NB4 (cell line): ENCODE results near the gene KIAA1217.
A peak's percentile ranks its signal among the peaks of the same experiment; 100 is the strongest.

ENCODE experiments used
- DNase-seq: peaks from one replicate; pipeline ENCODE4 v3.0.0; 2010; ENCODE audit warnings: low read depth
- H3K4me3 ChIP-seq: one replicate; pipeline ENCODE4 v1.5.1; 2011; ENCODE audit warnings: mild to moderate bottlenecking, low read depth, low read length, moderate library complexity
- CTCF ChIP-seq: IDR thresholded peaks from one replicate; pipeline ENCODE4 v1.5.1; 2012; ENCODE audit warnings: low read depth, low read length
- MAX ChIP-seq: IDR thresholded peaks from 2 replicates; pipeline ENCODE4 v1.6.1; 2011; ENCODE audit warnings: low read depth, low read length
- MYC ChIP-seq: IDR thresholded peaks from 2 replicates; pipeline ENCODE4 v1.6.1; 2011; ENCODE audit warnings: low read depth, low read length
- POLR2A ChIP-seq: IDR thresholded peaks from 2 replicates; pipeline ENCODE4 v1.6.1; 2011; ENCODE audit warnings: mild to moderate bottlenecking; ENCODE audit not compliant: insufficient read length; ENCODE audit errors: extremely low read depth

Gene KIAA1217

GRCh38 chr10:24381235-24382010, 172.5 kb downstream of the KIAA1217 start:
- TF ChIP-seq MAX, result no peak
- TF ChIP-seq MYC, result no peak
- no peak for TF ChIP-seq POLR2A
- TF ChIP-seq CTCF, result no peak
- DNase-seq, result no peak
- H3K4me3 ChIP-seq, result no peak overlapping the region

GRCh38 chr10:24382045-24382444, 173.1 kb downstream of the KIAA1217 start:
- no peak for DNase-seq
- no peak overlapping the region for H3K4me3 ChIP-seq

DNA sequence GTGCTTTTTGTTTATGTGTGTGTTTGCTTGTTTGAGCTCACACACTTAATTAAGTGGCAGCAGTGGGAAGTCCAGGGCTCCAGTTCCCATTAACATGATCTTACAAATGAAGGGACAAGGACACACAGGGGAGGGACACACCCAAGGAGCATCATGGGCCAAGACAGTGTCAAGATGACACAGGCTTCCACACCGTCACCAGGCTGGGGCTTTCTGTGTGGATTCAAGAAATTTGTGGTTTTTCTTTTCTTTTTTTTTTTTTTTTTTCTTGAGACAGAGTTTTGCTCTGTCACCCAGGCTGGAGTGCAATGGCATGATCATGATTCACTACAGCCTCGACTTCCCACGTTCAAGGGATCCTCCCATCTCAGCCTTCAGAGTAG, 173.6 kb downstream of the KIAA1217 start:
- DNase-seq, result no peak
- no peak overlapping the region for H3K4me3 ChIP-seq
- no peak for TF ChIP-seq MYC

More at GRCh38 chr10:24382045-24382444, 173.1 kb downstream of the KIAA1217 start:
- TF ChIP-seq MAX (no peak), MYC (no peak), POLR2A (no peak), CTCF (no peak)

DNA sequence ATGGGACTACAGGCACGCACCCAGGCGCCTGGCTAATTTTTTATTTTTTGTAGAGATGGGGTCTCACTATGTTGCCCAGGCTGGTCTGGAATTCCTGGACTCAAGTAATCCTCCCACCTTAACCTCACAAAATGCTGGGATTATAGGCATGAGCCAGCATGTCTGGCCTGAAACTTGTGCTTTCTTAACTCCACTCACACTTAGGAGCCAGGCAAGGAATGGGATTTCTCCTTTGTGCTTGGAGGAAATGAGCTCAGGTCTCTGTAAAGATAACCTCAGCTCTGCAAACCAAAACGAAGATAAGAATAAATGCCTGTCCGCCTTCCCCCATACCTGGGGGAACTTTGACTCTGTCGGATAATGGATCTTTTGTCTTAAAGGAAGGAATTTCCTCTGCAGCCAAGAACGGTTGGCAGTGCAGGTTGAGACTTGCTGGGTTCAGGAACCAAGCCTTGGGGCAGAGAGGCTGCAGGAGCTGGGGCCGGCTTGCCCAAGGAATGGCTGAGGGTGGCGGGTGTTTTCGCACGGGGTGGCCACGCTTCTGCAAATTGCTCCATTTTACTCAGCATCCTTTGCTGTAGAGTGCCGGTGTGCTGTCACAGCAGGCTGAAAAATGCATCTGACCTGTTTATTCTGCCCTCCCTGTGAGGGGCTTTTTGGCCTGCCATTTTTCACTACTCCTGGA, 174.2 kb downstream of the KIAA1217 start:
- TF ChIP-seq MYC (no peak), POLR2A (no peak), CTCF (no peak), MAX (no peak)
- DNase-seq, result no peak
- H3K4me3 ChIP-seq, result no peak overlapping the region

- peak; percentile 85 for DNase-seq
- no peak for TF ChIP-seq MYC
- TF ChIP-seq POLR2A, result no peak
- peak; percentile 42 for TF ChIP-seq CTCF
- TF ChIP-seq MAX, result no peak
- no peak overlapping the region for H3K4me3 ChIP-seq
Measured at GRCh38 chr10:24383681-24384106, 174.8 kb downstream of the KIAA1217 start.

GRCh38 chr10:24384954-24385353, 176.0 kb downstream of the KIAA1217 start:
- TF ChIP-seq POLR2A (no peak), MYC (no peak)
- no peak for DNase-seq
- no peak overlapping the region for H3K4me3 ChIP-seq

DNA sequence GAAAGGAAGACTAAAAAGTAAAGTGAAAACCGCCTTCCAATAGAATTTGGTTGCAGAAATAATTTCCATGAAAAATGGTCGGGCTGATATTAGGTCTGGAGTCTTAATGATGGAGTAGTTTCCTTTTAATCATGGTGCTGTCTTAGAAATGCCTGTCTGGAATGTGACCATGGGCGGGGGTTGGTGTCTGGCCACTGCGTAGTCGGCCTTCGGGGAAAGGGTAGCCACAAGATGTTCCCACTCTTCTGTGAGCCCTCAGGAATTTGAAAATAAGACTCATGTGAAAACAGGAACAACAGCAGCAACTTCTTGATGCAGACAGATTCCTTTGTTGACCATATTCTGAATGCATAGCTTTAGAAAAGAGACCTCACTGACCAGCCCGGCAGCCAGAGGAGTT, 176.8 kb downstream of the KIAA1217 start:
- H3K4me3 ChIP-seq, result no peak overlapping the region
- DNase-seq, result no peak
- TF ChIP-seq MAX (no peak), POLR2A (no peak), MYC (no peak), CTCF (no peak)
